ENCODE results near the gene PRKCA. TPM values are rescaled to one million over a fixed set of nuclear protein-coding genes. Genes with fewer than 3 reads are reported as not detected.

The PRKCA gene
- total and polyA plus RNA-seq, 2 donors (not counting 3 experiments of a cell fraction or from before 2014, with no cell fraction given): 7.5 to 34.2 TPM

DNA sequence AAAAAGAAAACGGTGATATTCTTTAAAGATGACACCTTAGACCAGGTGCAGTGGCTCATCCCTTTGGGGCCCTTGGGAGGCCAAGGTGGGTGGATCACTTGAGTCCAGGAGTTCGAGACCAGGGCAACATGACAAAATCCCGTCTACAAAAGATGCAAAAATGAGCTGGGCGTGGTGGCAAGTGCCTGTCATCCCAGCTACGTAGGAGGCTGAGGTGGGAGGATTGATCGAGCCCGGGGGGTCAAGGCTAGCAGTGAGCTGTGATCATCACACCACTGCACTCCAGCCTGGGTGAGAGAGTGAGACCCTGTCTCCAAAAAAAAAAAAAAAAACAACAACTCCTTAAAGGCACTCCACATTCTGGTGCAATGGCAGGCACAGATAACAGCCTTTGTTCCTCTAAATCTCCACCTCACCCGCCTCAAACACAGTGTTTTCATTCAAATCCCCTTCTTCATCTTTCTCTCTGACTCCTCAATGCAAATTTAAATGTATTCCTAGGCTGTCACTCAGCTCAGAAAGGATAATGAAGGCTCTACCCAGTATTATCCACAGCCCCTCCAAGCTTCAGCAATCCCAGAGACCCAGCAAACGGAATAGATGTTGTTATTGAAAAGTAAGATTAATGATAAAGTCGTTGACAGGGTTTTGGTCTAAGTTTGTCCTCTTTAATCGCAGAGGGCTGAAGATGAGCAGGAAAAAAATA is 476.3 kb downstream of the PRKCA start:
- no peaks in the 10 kb centered on the region for H4K20me1 ChIP-seq (replicated peaks; ENCODE audit: control insufficient read depth, extremely low read depth, insufficient read depth, low read length)
- BruUV-seq (replicated peaks): no TSS peak
- H2AFZ ChIP-seq (ENCODE audit: low read depth, low read length): no peak overlapping the region
- dilution Hi-C loops (cut with MboI; ENCODE audit: extremely low pct_ligation_motif_present, low sequenced_read_pairs): no loop called here
- CTCF ChIA-PET: no interaction called here
- no peak overlapping the region for H3K27ac ChIP-seq (ENCODE audit: insufficient read depth, low read depth, low read length)
- no peaks in the 10 kb centered on the region for H3K9me3 ChIP-seq (replicated peaks; ENCODE audit: control insufficient read depth, insufficient read depth, low read length)
- H3K9me1 ChIP-seq (replicated peaks; ENCODE audit: control insufficient read depth, extremely low read depth, insufficient read depth, low read length): no peaks in the 10 kb centered on the region
- H3K9ac ChIP-seq (replicated peaks; ENCODE audit: extremely low read depth, insufficient read depth, low read length): no peak overlapping the region
- no peak for FAIRE-seq
- DNase-seq (ENCODE audit: low read depth, low spot score): no peak
- POLR2A ChIA-PET: no interaction called here
- H3K27me3 ChIP-seq (ENCODE audit: control insufficient read depth in 2 of 2, insufficient read depth in 2 of 2, low read length in 2 of 2): no peaks in the 10 kb centered on the region
- no peaks in the 10 kb centered on the region for H3K4me1 ChIP-seq (ENCODE audit: control insufficient read depth, extremely low read depth, insufficient read depth, low read length)
- H3K4me3 ChIP-seq (replicated peaks in 1 of 3; ENCODE audit: insufficient read depth in 1 of 3, low read depth in 1 of 3, low read length in 3 of 3): no peak overlapping the region
- no peaks in the 10 kb centered on the region for H3K36me3 ChIP-seq (ENCODE audit: control insufficient read depth in 2 of 2, extremely low read depth in 1 of 2, insufficient read depth in 2 of 2, low read length in 2 of 2)
- intact Hi-C loops (cut with micrococcal nuclease): no loop called here
- H3K4me2 ChIP-seq (ENCODE audit: insufficient read depth, low read length): no peak overlapping the region
- TF ChIP-seq JUN (IDR thresholded peaks at IDR 0.05; ENCODE audit: borderline replicate concordance, insufficient read depth, insufficient read length, low read depth): no peak
- no peak for TF ChIP-seq CTCF (IDR thresholded peaks at IDR 0.05; ENCODE audit: extremely low read depth in 1 of 2, insufficient read depth in 1 of 2, low read depth in 1 of 2, low read length in 2 of 2)
- TF ChIP-seq POLR2A (IDR thresholded peaks at IDR 0.05; ENCODE audit: low read depth, low read length): no peak
- no peaks in the 10 kb centered on the region for H3K79me2 ChIP-seq (ENCODE audit: control insufficient read depth, insufficient read depth, low read length)

DNA sequence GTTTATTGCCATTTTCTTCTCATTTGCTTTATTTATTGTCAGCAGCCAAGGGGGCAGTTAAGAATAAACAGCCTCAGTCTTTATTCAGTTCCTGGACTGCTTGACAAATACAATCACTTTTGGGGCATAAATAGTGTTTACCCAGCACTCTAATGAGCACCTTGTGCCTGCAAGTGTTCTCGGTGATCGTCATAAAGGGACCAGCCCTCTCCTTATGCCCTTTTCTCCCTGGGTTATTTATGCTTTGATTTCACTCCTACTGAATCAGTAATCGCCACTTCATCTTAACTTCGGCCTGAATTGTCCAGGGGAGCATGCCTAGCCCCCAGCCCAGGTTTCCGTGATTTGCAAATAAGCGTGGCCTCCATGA is 476.8 kb downstream of the PRKCA start:
- H3K4me2 ChIP-seq (ENCODE audit: insufficient read depth, low read length): no peak overlapping the region
- H4K20me1 ChIP-seq (replicated peaks; ENCODE audit: control insufficient read depth, extremely low read depth, insufficient read depth, low read length): no peaks in the 10 kb centered on the region
- TF ChIP-seq CTCF (IDR thresholded peaks at IDR 0.05; ENCODE audit: extremely low read depth in 1 of 2, insufficient read depth in 1 of 2, low read depth in 1 of 2, low read length in 2 of 2): no peak
- TF ChIP-seq FOS (IDR thresholded peaks at IDR 0.05; ENCODE audit: borderline replicate concordance, insufficient read depth, low read length): no peak
- TF ChIP-seq MYC (IDR thresholded peaks at IDR 0.05; ENCODE audit: low read depth, low read length): no peak
- no peak for TF ChIP-seq GATA2 (IDR thresholded peaks at IDR 0.05; ENCODE audit: insufficient read depth, insufficient read length, low read depth, low read length)
- TF ChIP-seq EZH2 (IDR thresholded peaks at IDR 0.05; ENCODE audit: borderline replicate concordance, low read depth, low read length, severe bottlenecking): no peak
- no peak for TF ChIP-seq POLR2AphosphoS5 (IDR thresholded peaks at IDR 0.05; ENCODE audit: insufficient read depth, low read depth, low read length)
- TF ChIP-seq MAX (IDR thresholded peaks at IDR 0.05; ENCODE audit: insufficient read depth, insufficient read length): no peak
- no peak for TF ChIP-seq JUN (IDR thresholded peaks at IDR 0.05; ENCODE audit: borderline replicate concordance, insufficient read depth, insufficient read length, low read depth)
- TF ChIP-seq POLR2A (IDR thresholded peaks at IDR 0.05; ENCODE audit: low read depth, low read length): no peak
- DNase-seq (ENCODE audit: low read depth, low spot score) (no peak), FAIRE-seq (no peak)
- no peaks in the 10 kb centered on the region for H3K9me3 ChIP-seq (replicated peaks; ENCODE audit: control insufficient read depth, insufficient read depth, low read length)
- no peak overlapping the region for H2AFZ ChIP-seq (ENCODE audit: low read depth, low read length)
- H3K4me1 ChIP-seq (ENCODE audit: control insufficient read depth, extremely low read depth, insufficient read depth, low read length): no peaks in the 10 kb centered on the region
- no TSS peak for BruUV-seq (replicated peaks)
- H3K36me3 ChIP-seq (ENCODE audit: control insufficient read depth in 2 of 2, extremely low read depth in 1 of 2, insufficient read depth in 2 of 2, low read length in 2 of 2): no peaks in the 10 kb centered on the region
- dilution Hi-C loops (cut with MboI; ENCODE audit: extremely low pct_ligation_motif_present, low sequenced_read_pairs) (no loop called here), intact Hi-C loops (cut with micrococcal nuclease) (no loop called here)
- H3K27me3 ChIP-seq (ENCODE audit: control insufficient read depth in 2 of 2, insufficient read depth in 2 of 2, low read length in 2 of 2): no peaks in the 10 kb centered on the region
- ChIA-PET POLR2A (no interaction called here), CTCF (no interaction called here)
- H3K9me1 ChIP-seq (replicated peaks; ENCODE audit: control insufficient read depth, extremely low read depth, insufficient read depth, low read length): no peaks in the 10 kb centered on the region
- H3K4me3 ChIP-seq (replicated peaks in 1 of 3; ENCODE audit: insufficient read depth in 1 of 3, low read depth in 1 of 3, low read length in 3 of 3): no peak overlapping the region
- no peak overlapping the region for H3K27ac ChIP-seq (ENCODE audit: insufficient read depth, low read depth, low read length)
- no peaks in the 10 kb centered on the region for H3K79me2 ChIP-seq (ENCODE audit: control insufficient read depth, insufficient read depth, low read length)
- H3K9ac ChIP-seq (replicated peaks; ENCODE audit: extremely low read depth, insufficient read depth, low read length): no peak overlapping the region

Data from endothelial cell of umbilical vein (primary cell).